NOMO-1 (cell line): Measurements from ENCODE around the gene ELFN2.
A peak's percentile ranks its signal among the peaks of the same experiment; 100 is the strongest.

Source experiments
- DNase-seq, 2 experiments: peaks; one replicate each; lab custom pipeline; 2025; ENCODE audit not compliant: unreplicated experiment in 2 of 2; lab: John Stamatoyannopoulos, UW

The ELFN2 gene

DNA sequence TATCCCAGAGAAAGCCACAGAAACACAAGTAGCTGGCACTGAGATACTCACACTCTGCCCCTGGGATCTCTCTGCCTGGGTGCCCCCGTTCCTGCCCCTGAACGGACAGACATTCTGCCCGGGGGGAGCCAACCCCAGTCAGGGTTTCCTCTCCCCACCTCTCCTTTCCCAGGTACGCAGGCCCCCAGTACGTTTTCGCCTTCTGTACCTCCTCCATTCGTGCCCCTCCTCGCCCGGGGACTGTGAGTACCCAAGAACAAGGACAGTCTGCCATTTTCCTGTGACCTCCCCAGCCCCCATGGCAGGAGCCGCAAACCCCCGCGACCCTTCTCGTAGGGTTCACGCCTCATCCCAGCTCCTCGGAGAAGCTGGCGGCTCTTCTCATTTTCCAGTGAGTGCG lies 29.1 kb upstream of the ELFN2 start:
- no peak for DNase-seq

- no peak for DNase-seq
Measured at GRCh38 chr22:37455896-37456295, 28.6 kb upstream of the ELFN2 start.

DNA sequence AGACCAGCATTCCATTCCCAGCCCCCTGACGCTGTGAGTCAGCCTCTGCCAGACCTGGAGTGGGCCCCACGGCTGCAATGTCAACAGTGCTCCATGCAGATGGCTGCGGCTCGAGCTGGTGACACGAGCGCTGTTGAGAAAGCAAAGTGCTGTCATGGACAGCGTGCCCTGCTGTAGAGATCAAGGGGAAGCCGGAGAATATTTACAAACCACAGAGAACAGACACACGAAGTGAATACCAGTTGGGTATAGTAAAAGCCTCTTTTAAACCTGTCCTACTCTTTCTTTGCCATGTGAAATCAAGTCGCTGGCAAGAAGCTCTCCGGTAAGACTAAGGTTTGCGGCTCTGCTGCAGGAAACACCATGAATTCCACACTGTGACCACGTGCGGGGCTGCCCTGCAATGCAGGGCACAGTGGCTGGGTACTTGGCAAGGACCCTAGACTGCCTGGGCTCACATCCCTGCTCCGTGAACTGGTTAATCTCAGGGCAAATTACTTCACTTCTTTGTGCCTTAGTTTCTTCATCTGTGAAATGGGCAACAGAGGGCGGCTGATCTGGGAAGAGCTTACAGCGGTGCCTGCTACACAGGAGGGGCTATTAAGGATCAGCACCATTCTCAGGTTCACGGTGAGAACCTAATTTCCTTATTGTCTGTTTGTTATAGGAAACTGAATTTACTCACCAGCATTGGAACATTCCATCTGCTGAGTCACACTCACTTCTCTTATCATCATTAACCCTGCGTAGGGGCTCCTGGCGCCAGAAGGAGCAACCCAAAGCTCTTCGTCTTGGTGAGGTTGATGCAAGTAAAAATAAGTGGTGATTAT lies 27.8 kb upstream of the ELFN2 start:
- DNase-seq = peak; percentile 50 to 58

DNA sequence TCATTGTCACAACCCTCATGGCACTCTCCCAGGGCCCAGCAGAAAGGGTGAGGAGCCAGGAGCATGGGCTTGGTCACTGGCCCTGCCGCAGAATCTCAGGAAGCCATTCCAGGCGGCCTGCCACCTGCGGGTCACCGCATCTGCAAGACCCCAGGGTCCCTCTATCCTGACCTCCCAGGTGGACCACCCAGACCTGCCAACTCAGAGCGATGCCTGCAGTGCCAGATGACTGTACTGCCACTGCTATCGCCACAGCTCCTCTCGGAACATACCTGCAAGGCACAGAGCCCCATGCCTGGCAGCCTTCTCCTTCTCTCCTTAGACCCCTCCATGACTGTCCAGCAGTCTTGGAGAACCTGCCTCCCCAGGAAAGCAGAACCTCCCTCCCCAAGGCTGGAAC lies 26.4 kb upstream of the ELFN2 start:
- DNase-seq = no peak

DNA sequence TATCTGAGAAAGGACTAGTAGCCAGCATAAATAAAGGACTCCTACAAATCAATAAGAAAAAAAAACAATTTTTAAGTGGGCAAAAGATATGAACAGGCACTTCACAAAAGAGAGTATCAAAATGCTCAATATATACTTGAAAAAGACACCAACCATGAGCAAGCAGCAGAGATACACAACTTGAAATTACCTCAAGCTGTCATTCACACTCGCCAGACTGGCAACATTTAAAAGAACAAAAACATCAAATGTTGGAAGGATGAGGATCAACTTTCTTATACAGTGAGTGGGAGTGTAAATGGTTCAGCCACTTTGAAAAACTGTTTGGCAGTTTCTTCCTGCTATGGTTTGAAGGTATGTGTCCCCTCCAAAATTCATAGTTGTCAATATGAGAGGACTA lies 23.9 kb upstream of the ELFN2 start:
- DNase-seq = no peak

DNA sequence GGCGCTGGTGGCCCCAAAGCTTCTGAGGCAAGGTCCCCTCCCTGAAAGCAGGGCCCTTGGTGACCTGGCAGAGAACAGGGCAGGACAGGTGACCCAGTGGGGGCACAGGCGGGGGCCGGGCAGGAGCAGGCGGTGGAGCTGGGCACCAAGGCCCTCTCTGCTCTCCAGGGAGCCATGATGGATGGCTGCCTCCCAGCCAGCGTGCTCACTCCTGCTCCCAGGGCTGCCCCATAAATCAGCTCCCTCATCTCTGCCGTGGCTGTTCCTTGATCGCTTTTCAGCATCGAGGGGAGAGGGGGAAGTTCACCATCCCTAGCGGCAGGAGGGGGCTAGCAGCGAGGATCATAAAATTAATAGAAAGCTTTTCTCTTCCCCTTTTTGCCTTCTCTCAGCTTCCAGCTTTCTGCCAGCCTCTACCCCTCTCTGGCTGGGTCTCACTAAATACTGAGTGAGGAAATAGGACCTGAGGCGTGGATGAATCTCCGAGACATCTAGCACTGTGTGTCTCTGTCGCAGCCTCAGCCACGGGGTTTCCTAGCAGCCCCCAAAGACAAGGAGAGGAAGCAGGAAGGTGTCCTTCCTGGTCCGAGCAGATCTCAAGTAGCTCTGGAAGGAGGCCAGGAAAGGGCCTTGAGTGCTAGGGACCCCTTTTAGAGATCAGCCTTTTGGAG lies 22.2 kb upstream of the ELFN2 start:
- peak; percentile 75 to 84 for DNase-seq

DNA sequence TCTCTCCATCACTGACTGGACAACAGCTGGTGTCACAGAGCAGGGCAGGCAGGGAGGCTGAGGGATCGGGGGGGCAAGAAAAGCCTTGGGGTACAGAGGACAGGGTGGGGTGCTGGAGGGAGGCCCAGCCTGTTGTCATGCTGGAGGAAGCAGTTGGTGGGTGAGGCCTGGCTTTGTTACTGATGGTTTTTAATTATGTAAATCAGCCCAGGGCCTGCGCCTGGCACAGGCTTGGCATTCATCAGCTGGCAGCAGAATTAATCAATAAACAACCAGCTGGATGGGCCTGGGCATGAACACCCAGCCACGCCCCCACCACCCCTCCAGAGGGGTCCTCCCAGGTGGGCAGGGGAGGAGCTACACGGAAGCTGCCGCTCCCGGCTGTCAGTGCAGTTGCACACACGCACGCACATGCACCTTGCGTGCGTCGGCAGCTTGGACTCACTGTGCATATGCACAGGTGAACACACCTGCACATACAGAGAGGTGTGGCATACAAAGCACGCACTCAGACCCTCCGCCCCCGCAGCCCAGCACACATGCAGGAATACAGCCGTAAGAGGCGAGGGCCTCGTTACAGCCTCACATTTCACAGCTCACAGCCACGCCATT lies 21.3 kb upstream of the ELFN2 start:
- no peak for DNase-seq

- no peak for DNase-seq
Measured at GRCh38 chr22:37445501-37445900, 18.2 kb upstream of the ELFN2 start.

- DNase-seq = no peak
Measured at GRCh38 chr22:37443977-37444376, 16.7 kb upstream of the ELFN2 start.

DNA sequence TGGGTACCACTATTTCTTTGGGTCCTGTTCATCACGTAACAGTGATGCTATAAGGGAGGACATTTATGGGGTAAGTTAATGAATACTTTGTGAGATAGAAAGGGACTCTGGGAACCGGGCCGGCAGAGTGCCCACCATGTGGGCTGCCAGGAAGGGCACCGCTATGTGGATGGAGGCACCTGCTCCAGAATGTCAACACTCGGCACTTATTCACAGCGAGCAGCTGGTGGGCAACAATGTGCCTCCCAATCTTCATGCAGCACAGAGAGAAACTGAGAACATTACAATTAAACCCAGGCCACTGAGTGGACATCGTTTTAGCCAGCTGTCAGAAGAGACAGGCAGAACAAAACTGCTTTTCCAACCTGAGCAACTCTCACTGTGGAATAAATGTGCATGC lies 15.8 kb upstream of the ELFN2 start:
- DNase-seq = no peak

DNA sequence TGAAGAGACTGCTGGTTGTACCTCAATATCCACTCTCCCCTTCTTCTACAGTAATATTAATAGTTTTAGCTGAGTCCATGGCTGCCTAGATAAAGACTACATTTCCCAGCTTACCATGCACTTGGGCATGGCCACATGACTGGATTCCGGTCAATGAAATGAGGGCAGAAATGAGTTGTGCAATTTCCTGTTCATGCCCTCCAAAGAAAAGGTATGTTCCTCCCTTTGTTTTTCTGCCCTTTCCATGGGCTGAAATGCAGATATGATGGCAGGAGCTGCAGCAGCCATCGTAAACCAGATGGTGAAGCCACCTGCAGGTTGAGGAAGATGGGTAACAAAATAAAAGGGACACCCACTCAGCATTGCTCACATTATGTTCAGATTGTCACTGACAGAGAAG lies 15.3 kb upstream of the ELFN2 start:
- peak; percentile 19 to 62 for DNase-seq

DNA sequence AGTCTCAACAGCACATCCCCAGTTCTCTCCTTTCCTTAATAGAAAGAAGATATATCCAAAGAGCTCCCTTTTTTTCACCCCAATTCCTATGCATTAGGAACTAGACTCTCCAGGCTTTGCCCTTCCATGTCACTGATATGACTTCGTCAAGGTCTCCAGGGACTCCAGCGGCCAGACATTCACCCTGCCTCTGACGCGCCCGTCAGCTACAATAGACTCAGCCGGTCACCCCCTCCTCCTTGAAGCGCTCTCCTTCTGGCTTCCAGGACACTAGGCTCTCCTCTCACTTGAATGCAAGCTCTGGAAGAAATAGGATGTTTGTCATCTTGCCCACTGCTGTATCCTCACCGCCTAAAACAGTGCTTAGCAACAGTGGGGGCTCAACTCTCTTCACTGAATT lies 14.9 kb upstream of the ELFN2 start:
- no peak for DNase-seq

DNA sequence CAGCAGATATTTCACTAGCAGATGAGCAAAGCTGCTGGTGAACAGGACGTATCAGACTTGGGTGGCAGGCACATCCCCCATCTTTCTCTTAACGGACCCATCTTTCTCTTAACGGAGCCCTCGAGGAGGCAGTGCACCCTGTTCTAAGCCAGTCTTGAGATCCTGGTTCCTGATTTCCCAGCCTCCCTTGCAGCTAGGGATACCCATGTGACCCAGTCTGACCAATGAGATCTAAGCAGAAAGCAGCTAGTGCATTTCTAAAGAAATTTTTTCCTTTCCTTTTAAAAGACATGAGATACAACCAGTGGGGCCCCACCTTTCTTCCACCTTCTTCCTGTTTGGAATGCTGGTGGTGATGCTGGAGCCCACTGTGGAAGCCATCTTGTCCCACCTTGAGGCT lies 13.6 kb upstream of the ELFN2 start:
- DNase-seq = no peak

DNA sequence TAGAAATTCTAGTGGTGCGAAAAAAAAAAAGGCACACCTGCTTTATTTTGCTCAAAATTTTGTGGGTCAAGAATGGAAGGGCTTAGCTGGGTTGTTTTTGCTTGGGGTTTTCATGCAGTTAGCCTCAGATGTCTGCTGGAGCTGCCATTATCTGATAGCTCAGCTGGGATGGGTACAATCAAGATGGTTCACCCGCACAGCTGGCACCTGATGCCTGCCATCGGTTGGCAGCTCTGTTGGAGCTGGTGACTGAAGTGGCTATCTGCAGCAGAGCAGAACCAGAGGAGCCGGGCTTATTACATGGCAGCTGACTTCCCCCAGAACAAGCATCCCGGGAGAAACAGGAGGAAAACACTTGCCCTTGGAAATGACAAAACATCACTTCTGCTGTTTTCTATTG lies 12.1 kb upstream of the ELFN2 start:
- DNase-seq = no peak

- DNase-seq = no peak
Measured at GRCh38 chr22:37435970-37436603, 8.8 kb upstream of the ELFN2 start.

- no peak for DNase-seq
Measured at GRCh38 chr22:37433786-37434185, 6.5 kb upstream of the ELFN2 start.

DNA sequence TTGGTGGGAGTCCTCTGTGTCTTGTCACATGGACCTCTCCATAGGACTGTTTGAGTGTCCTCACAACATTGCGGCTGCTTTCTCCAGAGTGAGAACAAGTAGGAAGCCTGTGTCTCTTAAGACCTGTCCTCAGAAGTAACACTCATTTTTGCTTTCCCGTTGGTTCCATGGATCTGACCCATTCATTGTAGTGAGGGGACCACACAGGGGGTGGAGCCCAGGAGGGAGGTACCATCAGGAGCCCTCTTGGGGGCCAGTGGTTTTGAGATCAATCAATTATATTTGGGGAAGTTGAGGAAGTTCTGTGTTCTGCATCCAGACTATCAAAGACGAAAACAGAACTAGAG lies 5.4 kb upstream of the ELFN2 start:
- no peak for DNase-seq

DNA sequence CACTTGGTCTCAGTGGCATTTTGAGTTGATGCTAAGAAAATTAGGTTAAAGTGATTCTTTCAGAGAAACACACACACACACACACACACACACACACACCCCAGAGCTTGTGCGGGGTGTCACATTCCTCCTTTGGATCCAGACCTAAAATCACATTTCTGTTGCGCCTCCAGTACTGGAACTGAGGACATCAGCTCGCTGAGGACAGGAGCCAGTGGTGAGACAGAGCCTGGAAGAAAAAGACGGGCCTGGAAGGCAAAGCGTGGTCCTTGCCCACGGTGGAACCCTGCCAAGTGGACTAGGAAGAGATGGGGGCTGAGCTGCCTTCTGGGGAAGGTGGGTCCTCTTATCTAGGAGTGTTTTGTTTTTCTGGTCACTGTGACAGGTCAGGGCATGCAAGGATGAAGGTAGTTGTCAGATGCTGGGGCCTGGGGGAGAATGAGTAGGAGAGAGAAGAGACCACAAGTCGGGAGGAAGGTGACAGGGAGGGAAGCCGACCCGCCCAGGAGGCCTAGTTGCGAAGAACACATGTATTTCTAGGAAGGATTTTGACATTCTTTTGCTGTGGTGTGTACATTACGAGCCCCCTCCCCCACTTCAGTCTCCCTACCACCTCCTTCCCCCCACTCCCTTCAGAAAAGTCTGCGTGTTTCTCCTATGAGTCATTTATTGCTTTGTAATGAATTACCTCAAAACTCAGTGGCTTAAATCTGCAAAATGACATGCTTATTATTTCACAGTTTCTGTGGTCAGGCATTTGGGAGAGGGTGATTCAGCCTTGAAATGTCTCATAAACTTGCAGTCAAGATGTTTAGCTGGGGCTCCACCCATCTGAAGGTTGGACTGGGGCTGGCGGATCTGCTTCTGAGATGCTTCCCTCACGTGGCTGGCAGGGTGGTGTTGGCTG lies 4.8 kb upstream of the ELFN2 start:
- DNase-seq = peak; percentile 62 to 80

- no peak for DNase-seq
Measured at GRCh38 chr22:37431366-37431765, 4.1 kb upstream of the ELFN2 start.

DNA sequence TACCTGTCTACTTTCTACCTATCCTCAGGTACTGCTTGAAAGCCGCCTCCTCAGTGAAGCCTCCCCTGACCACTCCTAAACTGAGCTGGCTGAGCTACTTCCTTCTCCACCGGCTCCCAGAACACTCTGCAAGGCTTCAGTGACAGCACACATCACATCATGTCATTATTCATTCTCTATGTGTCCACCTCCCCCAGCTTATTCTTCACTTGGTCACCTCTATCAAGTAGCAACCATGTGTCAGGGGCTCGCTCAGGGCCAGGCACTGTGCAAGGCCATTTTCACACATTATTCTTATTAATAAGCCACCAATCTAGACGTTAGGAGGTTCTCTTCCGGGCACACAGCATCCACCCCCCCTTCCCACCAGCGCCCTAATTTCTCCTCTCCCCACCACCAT lies 3.7 kb upstream of the ELFN2 start:
- DNase-seq = no peak
